Mesenteric fat pad (tissue), 1 donor: ENCODE data around the gene RAB33A. TPM values are rescaled to one million over a fixed set of nuclear protein-coding genes. Genes with fewer than 3 reads are reported as not detected.

Experiments
- DNase-seq: peaks from one replicate; pipeline ENCODE4 v3.0.0-alpha.2; 2020; ENCODE audit warnings: low spot score
- long read RNA-seq: library from polyadenylated mRNA; unstranded; transcript quantifications from one replicate; pipeline ENCODE4 v2.0.0, GENCODE V29; 2020
- total RNA-seq: library from RNA; stranded (reverse); fragmentation: NEBNext Ultra II Directional; extraction: Animal tissue kit (Norgen Biotek cat#: 25700); gene quantifications from one replicate; pipeline ENCODE4 v1.2.1, GENCODE V29; 2021
- donor health status: DM: yes; HTN: yes; CAD: no.

Gene RAB33A
- total RNA-seq, result 3.4 TPM
- long read RNA-seq, transcript RAB33A-201 (2 exons, 1,258 nt), result major isoform, 5 of 5 reads
- long read RNA-seq, partial matches to known transcripts, result 0 of 5 reads
- long read RNA-seq, other reads (novel, unspliced or antisense), result 0 of 5 reads

DNA sequence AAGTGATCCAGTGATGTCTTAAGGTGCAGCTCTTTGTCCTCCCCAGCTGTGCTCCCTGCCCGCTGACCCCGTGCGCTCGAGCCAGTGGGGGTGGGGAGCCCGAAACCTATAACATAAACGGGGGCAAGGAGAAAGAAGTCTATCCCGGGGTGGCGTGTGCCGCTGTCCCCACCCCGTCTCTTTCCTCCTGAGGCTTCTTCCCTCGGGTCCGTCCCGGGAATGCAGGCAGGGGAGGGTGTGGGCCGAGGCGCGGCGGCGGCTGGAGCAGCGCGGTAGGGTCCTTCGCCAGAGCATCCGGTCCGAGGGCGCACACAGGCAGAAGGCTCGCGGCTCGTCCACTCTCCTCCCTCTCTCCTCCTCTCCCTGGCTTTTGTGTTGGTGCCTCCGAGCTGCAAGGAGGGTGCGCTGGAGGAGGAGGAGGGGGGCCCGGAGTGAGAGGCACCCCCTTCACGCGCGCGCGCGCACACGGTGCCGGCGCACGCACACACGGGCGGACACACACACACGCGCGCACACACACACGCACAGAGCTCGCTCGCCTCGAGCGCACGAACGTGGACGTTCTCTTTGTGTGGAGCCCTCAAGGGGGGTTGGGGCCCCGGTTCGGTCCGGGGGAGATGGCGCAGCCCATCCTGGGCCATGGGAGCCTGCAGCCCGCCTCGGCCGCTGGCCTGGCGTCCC lies at the start of gene RAB33A:
Gene RAB33A (plus strand): TSS at position 517 of the 681 bp plus-strand sequence. CDS start 101 bp downstream, at position 618.
- DNase-seq, result peak; percentile 87

DNA sequence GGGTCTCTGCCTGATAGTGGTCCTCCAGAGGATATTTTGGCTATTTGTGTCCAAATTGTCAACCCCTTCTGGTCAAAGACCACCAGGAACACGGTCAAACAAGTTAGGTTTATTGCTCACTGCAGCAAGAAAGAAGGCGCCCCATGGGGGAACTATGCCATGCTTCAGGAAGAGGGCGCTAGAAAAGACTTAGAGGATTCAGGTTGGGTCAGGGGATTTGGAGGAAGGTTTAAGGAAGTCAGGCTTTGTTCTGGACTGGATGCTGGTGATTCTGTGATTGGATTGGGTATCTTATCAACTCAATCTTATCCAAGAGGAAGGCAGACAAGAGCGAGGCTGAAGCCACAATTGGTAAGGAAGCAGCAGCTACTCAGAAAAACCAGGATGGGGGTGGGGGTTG lies 47.2 kb upstream of the RAB33A start:
- DNase-seq, result no peak

DNA sequence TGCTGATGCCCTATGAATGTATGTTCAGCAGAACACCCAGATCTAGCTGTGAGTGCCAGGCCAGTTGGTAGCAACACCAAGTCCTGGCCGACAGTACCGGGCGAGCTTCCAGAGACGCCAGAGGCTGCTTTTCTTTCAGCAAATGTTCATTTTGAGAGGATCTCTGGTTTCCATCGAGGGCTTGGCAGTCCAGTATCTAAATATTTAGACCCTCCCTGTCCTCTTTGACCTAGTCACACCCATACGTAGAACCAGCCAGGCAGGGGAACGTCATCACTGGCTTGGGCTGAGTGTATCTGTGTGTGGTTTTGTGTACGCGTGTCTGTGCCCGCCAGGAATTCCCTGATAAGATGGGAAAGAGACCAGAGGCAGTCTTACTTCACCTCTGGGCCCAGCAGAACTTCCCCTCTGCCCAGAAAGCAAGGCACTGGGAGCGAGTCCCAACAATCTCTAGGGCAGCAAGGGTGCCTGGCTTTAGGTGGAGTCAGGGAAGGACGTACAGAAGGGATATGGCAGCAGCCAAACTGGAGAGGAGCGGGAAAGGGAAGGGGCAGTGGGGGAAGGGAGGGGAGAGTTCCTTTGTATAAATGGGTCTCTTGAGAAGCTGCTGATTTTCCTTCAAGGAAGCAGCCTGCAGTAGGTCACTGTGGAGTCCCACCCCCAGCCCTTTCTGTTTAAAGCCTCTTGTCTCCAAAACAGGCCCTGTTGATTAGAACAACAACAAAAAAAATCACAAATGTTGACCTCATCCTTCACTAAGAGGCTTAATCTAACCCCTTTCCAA lies 46.5 kb upstream of the RAB33A start:
- DNase-seq, result no peak

DNA sequence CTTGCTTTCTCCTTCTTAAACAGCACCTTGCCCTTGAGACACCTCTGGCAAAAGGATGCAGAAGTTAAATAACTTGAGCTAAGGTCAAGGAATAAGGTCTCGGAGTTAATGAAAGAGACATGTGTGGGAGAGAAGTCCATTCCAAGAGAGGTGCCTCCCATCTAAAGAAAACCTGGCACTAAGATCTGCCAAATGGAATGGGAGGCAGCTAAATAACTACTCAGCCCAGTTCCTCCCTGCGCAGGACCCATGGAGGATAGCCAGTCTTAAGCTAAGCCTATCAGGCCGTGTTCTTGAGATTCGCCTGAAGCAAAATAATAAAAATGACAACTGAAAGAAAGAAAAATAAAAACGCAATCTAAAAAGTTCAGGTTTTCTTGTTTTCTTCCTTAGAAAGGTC lies 40.8 kb upstream of the RAB33A start:
- no peak for DNase-seq

DNA sequence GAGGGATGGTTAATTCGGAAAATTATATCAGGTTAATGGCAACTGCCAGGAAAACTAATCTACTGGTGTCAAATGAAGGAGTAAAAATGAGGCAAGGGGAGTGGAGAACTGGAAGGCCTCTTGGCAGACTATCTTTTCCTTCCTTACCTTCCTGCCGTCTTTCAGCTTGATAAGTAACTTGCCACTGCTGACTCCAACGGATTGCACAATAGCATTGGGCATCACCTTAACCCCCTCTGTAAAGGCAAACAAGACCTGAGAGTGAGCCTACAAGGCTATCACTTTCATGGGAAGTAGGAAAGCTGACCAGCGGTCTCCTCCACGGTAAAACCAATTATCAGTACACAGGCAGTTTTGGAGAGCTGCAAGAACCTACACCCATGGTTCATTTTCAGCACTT lies 35.3 kb upstream of the RAB33A start:
- no peak for DNase-seq

DNA sequence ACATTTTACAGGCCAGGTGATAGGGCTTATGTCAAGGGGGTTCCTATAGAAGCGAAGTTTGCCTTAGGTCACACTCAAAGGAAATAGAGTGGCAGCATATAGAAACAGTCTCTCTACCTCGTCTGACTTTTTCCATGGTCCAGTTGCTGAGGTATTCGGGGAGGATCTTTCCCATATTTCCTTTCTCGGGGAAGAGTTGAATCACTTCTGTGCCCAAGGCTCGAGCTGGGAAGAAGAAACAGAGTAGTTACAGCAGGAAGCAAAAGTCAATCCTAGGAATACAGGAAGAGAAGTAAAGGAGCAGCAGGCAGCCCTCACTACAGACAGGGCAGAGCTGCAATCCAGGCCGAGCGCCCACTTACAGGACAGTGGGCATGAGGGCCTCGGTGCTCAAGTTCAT lies 34.8 kb upstream of the RAB33A start:
- DNase-seq, result no peak

DNA sequence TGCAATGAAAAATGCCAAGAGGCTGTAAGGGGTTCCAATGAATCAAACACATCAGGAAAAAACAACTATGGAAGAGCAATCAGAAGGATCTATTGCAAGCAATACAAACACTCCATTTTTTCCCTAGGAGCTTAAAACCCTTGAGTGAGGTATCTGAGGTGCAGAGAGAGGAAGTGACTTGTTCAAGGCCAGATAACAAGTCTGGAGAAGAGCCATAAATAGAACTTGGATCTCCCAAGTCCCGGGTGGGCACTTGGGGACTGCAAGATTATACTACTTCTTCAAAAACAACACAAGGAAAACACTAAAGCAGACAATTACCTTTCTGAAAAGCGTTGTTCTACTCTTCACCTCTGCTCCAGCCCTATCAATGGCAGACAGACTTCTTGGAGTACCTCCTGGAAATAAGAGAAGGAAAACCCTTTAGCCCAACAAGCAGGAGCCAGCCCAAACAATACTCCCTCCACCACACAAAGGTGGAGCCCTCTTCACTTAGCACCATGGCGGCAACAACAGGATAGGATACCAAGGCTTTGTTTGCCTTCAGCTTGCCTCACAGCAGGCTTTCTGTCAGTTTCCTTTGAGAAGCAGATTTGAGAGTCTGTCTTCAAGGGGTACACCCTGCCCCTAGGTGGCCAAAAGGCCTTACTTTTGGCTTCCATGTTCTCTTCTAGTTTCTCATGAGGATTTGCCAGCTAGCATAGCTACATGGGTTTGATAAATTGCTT lies 32.1 kb upstream of the RAB33A start:
- no peak for DNase-seq

DNA sequence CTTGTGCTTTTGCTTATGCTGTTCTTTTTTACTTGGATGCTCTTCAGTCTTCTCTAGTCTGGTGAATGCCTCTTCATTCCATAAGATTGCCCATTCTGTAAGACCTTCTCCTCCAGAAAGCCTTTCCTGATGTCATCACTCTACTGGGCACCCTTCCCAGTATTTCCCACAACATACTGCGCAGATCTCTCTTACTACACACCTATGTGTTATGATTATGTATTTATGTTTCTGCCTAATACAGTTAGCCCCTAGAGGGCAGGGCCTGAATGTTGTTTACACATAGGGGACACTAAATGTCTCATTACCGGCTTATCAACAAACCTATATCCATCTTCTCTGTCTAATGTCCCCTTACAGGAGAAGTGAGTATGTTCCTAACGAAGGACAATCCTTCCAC lies 27.3 kb upstream of the RAB33A start:
- DNase-seq, result no peak

DNA sequence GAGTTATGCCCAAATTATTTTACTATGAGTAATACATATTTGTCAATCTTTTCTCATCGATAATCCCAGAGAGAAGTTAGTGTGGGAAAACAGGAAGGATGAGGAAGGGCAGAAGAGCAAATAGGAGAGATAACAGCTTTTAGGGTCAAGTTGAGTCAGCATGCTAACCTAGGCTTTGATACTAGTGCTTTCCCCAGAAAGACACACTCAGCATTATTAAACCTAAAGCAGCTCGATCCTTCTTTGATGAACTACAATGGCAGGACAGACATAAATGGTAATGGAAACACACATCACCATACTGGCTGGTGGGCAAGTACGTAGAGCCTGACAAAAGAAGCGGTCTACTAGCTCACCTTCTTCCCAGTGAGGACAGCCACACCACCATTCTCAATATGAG lies 26.6 kb upstream of the RAB33A start:
- no peak for DNase-seq

DNA sequence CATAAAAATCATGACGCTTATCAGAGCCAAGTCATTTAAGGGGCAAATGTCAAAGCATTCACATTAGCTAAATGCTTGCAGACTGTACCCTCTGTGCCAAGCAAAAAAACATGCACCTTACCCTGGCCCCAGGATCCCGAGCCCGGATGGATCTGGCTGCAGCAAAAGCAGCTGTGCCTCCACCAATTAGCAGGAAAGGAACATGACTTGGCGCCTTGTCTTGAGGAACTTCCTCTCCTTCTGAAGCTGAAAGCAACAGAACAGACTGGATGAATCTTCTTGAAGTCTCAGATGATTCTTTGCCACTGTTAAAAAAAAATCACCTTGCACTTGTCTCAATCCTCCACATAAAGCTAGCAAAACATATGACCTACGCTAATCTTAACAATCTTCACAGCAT lies 24.1 kb upstream of the RAB33A start:
- no peak for DNase-seq

DNA sequence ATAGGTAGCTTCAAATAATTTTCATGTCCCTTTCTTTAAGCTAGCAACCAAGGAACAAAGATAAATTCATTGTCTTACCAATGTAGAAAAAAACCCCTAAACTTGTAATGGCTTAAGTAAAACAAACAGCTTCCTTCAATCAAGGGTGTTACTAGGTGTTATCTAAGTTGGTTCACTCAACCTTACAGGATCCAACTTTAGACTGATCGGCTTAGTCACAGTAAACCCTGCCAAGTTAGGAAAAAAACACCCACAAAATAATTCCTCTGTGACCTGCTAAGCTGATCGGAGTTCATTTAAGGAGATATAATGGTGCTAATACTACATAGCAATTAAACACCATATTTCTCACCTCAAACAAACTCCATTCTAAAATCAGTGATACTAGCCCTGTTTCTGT lies 16.2 kb upstream of the RAB33A start:
- no peak for DNase-seq

DNA sequence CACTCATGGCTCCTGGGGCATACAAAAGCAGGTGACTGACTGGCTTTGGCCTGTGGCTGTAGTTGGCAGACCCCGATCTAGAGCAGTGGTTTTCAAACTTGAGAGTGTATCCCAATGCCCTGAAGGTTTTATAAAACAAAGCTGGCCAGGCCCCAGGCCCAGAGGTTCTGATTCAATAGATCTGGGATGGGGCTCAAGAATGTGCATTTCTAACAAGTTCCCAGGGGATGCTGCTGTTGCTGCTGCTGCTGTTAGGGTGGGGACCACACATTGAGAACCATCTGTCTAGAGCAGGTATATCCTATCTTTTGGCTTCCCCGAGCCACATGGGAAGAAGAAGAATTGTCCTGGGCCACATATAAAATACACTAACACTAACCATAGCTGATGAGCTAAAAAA lies 13.5 kb upstream of the RAB33A start:
- no peak for DNase-seq

DNA sequence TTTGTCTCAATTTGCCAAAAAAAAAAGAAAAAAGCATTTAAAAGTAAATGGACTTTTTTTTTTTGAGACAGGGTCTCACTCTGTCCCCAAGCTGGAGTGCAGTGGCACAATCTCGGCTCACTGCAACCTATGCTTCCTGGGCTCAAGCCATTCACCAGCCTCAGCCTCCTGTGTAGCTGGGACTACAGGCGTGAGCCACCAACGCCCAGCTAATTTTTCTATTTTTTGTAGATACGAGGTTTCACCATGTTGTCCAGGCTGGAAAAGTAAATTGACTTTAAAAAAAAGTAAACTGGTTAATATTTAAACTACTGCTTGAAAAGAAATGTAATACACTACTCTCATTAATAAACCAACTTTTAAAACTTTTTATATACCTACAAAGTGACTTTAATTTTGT lies 12.0 kb upstream of the RAB33A start:
- no peak for DNase-seq

DNA sequence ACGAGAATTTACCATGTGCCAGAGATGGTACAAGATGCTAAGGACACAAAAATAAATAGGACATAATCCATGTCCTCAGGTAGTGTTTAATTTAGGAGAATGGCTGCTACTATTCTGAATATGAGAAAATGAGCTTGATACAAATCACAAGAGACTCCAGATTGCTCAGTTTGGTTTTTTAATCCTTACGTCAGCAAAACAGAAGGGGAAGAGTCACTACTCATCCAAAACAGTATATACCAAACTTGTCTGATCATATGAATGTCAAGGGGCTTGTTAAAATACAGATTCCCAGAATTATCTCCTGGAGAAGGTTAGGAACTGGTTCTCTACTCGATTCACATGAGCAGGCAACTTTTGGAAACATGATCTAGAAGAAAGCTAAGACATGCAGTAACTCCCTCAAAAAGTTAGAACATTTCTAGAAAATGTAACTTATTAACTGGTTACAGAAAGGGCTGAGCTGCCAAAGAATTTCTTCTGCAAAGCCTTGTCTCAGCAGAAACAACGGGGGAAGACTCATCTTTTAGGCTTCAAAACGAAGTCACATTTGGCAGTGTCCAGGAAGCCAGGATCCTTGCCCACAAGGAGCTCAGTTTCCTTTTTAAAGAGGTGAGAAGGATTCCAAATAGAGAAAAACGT lies 9.5 kb upstream of the RAB33A start:
- no peak for DNase-seq

DNA sequence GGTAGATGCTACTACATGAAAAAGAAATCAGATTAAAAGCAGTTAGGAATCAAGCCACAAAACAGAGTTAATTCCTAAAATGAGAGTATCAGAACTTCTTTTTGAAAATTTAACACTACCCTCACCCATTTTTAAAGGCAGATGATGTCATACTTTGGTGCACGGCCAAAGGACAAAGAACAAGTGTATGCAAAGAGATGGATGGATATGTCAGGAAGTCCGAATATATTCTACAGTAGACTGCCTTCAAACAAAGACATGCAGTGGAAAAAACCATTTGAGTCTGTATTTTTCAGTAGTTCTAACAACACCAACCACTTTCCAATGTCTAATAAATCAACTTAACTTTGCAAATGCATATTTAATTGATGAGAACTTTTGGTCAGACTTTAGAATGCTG lies 8.4 kb upstream of the RAB33A start:
- DNase-seq, result no peak

DNA sequence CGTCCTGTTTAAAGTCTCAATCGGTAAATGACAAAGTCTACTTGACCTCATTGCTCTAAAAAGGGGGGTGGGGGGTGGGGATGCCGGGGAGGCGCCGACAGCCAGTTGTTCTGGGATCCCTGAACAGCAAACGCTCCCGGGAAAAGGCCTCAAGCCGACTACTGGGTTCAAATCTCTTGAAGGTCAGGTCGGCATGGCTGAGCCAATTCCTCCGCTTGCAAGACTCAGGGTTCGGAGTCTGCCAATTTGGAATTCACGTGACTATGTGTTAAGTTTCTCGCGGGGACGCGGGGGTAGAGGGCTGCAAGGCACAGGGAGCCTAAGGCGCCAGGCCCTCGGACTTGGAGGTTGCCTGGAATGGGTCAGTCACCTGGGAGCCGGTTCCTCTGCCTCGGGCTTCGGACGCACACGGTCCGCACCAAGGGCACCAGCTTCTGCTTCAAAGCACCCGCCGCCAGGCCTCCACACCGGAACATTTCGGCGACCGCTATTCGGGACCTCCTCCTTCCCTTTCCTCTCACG lies 6.5 kb upstream of the RAB33A start:
- DNase-seq, result no peak

DNA sequence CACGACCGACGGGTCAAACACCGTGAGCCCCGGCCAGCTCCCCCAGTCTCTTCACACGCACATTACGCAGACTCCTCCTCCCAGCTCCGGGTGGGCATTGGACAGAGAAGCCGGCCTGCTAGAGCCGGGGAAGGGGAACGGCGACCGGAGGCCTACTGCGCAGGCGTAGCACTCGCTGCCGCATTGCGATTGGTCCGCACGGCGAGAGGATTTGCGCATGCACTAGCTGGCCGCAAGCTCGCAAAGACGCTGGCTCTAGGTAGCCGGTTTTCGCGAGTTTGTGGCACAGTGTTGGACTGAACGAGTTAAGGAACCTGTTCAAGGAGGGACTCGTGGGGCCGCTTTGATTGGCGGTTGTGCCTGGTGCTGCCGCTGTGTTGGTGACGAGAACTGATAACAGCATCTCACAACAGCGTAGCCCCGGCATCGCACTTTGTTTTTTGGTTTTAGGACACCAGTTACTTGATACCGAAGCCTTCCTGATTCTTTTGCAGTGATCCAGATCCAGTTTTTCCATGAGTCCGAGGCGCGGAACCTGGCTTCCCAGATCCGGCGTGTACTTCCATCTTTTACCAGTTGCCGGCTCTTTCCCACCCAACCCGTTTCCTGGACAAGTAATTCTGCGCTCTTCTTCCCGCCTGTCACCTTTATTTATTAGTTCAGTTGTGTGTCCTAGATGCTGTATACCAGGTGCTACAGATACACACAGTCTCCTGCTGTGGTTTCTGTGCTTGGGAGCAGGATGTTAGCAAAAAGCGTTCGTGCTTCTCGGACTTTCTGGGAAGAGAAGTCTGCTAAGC lies 5.9 kb upstream of the RAB33A start, which contains the start of gene AIFM1:
Gene AIFM1 (minus strand): TSS at position 139 of the 800 bp plus-strand sequence. CDS start 185 bp downstream, outside the sequence.
- DNase-seq, result peak; percentile 95

DNA sequence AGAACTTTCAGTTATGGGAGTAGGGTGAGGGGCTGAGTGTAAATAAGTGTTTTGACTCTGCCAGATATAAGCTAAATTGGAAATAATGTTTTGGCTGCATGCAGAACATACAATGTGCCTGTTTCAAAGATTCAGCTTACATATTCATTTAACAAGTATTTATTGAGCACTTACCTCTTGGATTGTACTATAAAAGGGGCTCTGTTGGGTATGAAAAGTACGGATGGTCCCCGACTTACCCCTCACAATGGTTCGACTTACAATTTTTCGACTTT lies 5.3 kb upstream of the RAB33A start:
- no peak for DNase-seq

DNA sequence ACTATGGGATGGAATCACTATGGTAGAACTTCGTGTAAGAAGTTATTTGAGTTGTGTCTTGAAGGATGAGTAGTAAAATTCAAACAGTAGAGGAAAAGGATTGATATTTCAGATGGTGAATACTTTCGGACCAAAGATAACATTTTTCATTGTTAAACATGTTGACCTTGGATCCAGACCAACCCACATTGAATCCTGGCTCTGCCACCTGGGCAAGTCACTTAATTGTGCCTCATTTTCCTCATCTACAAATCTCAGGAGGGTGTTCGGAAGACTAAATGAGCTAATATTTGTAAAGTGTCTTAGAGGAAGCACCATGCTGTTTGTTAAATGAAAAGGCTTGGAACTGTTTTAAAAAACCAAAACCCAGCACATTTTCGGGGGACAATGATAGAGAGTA lies 4.7 kb upstream of the RAB33A start:
- no peak for DNase-seq

DNA sequence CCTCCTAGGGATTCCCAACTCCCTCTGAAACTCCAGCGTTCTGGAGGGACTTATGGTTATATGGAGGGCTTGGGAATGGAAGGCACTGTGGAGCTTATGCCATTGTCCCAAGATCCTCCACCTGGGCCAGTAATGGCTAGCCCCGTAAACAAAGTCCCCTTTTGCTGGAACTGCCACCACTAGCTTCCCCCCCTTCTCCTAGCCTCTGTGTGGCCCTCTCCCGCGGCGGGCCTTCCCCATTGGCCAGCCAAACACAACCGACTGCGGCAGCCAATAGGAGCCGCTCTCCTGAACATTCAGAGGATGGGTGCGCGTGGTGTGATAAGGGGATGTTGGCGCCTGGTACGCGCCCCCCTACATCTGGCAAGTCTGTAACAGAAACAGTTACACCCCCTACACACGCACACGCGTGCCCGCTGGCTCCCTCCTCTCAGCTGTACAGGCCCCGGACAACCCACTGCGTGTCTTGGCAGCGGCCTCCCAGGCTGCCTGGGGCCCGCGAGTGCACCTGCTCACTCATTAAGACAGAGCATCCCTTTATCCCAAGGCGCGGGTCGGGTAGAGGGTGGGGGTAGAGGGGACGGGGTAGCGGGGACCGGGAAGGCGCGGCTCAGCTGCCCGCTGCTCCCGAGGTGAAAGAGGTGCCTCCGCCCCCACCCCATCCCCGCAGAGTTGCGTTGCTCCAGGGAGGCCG lies 863 bp upstream of the RAB33A start:
- no peak for DNase-seq
